Glutamatergic neuron (in vitro differentiated cells): Measurements from ENCODE around the gene GSG1L. TPM values are rescaled to one million over a fixed set of nuclear protein-coding genes. Genes with fewer than 3 reads are reported as not detected.
"Not testable (repeated sequence)": the region's sequence is repeated elsewhere in the genome, so short reads cannot be mapped to it uniquely, and the experiment has no call there.

Experiments
- DNase-seq: peaks from one replicate; pipeline ENCODE4 v3.0.0; 2022
- H3K27ac Mint-ChIP-seq: one replicate; pipeline ENCODE4 v1.8.0; 2020; ENCODE audit warnings: mild to moderate bottlenecking, mixed read lengths, inconsistent platforms; ENCODE audit not compliant: unreplicated experiment
- H3K27me3 Mint-ChIP-seq: one replicate; pipeline ENCODE4 v1.8.0; 2020; ENCODE audit warnings: mild to moderate bottlenecking, moderate library complexity, mixed read lengths, inconsistent platforms; ENCODE audit not compliant: unreplicated experiment
- H3K36me3 Mint-ChIP-seq: one replicate; pipeline ENCODE4 v1.8.0; 2020; ENCODE audit warnings: mild to moderate bottlenecking, mixed read lengths, inconsistent platforms; ENCODE audit not compliant: unreplicated experiment
- H3K4me1 Mint-ChIP-seq: one replicate; pipeline ENCODE4 v1.8.0; 2020; ENCODE audit warnings: mild to moderate bottlenecking, low read depth, mixed read lengths, inconsistent platforms; ENCODE audit not compliant: unreplicated experiment
- H3K4me3 Mint-ChIP-seq: one replicate; pipeline ENCODE4 v1.8.0; 2020; ENCODE audit warnings: mild to moderate bottlenecking, mixed read lengths, inconsistent platforms; ENCODE audit not compliant: unreplicated experiment
- H3K9me3 Mint-ChIP-seq: one replicate; pipeline ENCODE4 v1.8.0; 2020; ENCODE audit warnings: mild to moderate bottlenecking, moderate library complexity, mixed read lengths, inconsistent platforms; ENCODE audit not compliant: unreplicated experiment
- total RNA-seq: library from RNA; stranded (reverse); fragmentation: NEBNext Ultra II Directional; extraction: Animal tissue kit (Norgen Biotek cat#: 25700); gene quantifications from one replicate; pipeline ENCODE4 v1.2.1, GENCODE V29; 2021; ENCODE audit not compliant: unreplicated experiment
- TF ChIP-seq, protein P1 (sequence below): fragments of 200-600 bp; sonication (generic); IDR thresholded peaks from one replicate; pipeline ENCODE4 v1.5.0; 2021; ENCODE audit not compliant: partially characterized antibody, unreplicated experiment

GSG1L gene
- total RNA-seq, 1 donor from 2014 or later = 0.91 TPM

DNA sequence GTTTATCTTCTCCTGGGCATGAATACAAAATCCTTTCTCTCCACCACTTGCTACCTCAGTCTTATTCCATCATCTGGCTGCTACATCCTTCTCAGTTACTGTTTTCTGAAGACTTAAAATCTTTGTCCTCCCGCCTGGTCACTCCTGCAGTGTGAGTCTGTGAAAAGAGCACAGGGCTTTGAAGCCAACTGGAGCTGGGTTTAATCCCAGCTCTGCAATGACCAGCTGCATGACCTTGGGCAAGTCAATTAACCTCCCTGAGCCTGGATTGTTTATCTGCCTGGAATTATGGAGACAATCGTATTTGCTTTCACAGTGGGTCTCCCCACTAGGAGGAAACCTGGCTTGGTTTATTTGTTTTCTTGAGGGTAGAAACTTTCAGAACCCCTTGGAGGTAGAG, 183.2 kb downstream of the GSG1L start:
- no peak for DNase-seq
- TF ChIP-seq, protein P1, sequence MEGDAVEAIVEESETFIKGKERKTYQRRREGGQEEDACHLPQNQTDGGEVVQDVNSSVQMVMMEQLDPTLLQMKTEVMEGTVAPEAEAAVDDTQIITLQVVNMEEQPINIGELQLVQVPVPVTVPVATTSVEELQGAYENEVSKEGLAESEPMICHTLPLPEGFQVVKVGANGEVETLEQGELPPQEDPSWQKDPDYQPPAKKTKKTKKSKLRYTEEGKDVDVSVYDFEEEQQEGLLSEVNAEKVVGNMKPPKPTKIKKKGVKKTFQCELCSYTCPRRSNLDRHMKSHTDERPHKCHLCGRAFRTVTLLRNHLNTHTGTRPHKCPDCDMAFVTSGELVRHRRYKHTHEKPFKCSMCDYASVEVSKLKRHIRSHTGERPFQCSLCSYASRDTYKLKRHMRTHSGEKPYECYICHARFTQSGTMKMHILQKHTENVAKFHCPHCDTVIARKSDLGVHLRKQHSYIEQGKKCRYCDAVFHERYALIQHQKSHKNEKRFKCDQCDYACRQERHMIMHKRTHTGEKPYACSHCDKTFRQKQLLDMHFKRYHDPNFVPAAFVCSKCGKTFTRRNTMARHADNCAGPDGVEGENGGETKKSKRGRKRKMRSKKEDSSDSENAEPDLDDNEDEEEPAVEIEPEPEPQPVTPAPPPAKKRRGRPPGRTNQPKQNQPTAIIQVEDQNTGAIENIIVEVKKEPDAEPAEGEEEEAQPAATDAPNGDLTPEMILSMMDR = no peak
- peaks cover 3% of the 10 kb centered on the region for H3K4me1 Mint-ChIP-seq
- peaks cover 4% of the 10 kb centered on the region for H3K27me3 Mint-ChIP-seq
- H3K9me3 Mint-ChIP-seq = peaks cover 4% of the 10 kb centered on the region
- H3K27ac Mint-ChIP-seq = no peak overlapping the region
- no peak overlapping the region for H3K4me3 Mint-ChIP-seq
- peaks cover 13% of the 10 kb centered on the region for H3K36me3 Mint-ChIP-seq

DNA sequence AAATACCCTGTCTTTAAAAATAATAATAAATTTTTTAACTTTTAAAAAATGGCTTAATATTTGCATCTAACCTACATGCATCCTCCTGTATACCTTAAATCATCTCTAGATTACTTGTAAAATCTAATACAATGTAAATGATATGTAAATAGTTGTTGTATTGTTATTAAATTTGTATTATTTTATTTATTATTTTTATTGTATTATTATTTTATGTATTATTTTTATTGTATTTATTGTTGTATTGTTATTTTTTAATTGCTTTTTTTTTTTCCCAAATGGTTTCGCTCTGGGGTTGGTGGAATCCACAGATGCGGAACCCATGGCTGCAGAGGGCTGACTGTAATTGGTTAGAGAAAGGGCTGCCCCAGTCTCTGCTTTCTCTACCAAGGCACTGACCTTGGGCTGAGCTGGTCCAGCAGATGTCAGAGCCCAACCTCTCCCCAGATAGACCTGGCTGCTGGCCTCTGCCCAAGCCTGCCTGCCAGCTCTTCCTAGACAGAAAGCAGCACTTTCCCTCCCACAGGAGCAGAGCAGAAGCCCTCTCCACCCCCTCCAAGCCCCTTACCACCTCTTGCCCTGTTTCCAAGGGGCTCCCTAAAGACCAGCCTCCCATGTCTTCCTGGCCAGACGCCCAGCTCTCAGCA, 183.8 kb downstream of the GSG1L start:
- Mint-ChIP-seq H3K27ac (no peak overlapping the region), H3K4me1 (peaks cover 3% of the 10 kb centered on the region), H3K27me3 (peaks cover 4% of the 10 kb centered on the region), H3K36me3 (peaks cover 19% of the 10 kb centered on the region), H3K4me3 (no peak overlapping the region), H3K9me3 (peaks cover 4% of the 10 kb centered on the region)
- no peak for DNase-seq
- TF ChIP-seq, protein P1 = no peak

DNA sequence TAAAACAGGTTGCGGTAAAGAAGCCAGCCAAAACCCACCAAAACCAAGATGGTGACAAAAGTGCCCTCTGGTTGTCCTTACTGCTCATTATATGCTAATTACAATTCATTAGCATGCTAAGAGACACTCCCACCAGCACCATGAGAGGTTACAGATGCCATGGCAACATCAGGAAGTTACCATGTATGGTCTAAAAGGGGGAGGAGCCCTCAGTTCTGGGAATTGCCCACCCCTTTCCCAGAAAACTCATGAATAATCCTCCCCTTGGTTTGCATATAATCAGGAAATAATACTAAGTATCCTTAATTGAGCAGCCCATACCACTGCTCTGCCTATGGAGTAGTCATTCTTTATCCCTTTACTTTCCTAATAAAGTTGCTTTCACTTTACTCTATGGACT, 190.9 kb downstream of the GSG1L start:
- not testable (repeated sequence) for H3K9me3 Mint-ChIP-seq, H3K4me3 Mint-ChIP-seq
- H3K36me3 Mint-ChIP-seq = peaks cover 24% of the 10 kb centered on the region

DNA sequence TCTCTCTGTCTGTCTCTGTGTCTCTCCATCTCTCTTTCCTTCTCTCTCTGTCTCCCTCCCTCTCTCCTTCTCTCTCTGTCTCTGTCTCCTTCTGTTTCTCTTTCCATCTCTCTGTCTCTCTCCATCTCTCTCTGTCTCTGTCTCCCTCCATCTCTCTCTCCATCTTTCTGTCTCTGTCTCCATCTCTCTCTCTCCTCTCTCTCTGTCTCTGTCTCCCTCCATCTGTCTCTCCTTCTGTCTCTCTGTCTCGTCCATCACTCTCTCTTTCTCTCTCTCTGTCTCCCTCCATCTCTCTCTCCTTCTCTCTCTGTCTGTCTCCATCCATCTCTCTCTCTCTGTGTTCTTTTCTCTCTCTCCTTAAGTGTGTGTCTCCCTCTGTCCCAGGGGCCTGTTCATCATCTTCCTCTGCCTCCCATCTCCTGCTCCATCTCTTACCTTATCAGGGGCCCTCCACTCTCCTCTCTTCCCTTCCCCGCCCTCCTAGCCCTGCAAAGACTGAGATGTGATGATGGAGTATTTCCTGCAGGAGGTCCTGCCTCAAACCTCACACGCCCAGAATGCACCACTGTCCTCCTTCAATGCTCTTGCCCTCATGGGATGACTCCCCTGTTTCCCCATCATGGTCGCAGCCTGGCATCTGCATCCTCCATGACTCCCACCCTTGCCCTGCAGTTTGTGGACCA, 193.3 kb downstream of the GSG1L start:
- peaks cover 4% of the 10 kb centered on the region for H3K9me3 Mint-ChIP-seq
- H3K4me3 Mint-ChIP-seq = no peak overlapping the region
- no peaks in the 10 kb centered on the region for H3K4me1 Mint-ChIP-seq
- no peak overlapping the region for H3K27ac Mint-ChIP-seq
- peaks cover 4% of the 10 kb centered on the region for H3K27me3 Mint-ChIP-seq
- TF ChIP-seq, protein P1 = no peak
- H3K36me3 Mint-ChIP-seq = peaks cover 15% of the 10 kb centered on the region
- no peak for DNase-seq

More for the DNA sequence above, 190.9 kb downstream of the GSG1L start:
- not testable (repeated sequence) for H3K27me3 Mint-ChIP-seq, DNase-seq, H3K27ac Mint-ChIP-seq, H3K4me1 Mint-ChIP-seq

DNA sequence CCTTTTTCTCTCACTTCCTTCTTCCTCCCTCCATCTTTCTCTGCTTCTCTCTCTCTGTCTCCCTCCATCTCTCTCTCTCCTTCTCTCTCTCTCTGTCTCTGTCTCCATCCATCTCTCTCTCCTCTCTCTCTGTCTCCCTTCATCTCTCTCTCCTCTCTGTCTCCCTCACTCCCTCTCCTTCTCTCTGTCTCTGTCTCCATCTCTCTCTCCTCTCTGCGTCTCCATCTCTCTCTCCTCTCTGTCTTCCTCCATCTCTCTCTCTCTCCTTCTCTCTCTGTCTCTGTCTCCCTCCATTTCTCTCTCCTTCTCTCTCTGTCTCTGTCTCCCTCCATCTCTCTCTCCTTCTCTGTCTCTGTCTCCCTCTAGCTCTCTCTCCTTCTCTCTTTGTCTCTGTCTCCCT, 194.1 kb downstream of the GSG1L start:
- H3K4me3 Mint-ChIP-seq = no peak overlapping the region
- TF ChIP-seq, protein P1 = no peak
- no peak for DNase-seq
- peaks cover 8% of the 10 kb centered on the region for H3K36me3 Mint-ChIP-seq
- peaks cover 5% of the 10 kb centered on the region for H3K9me3 Mint-ChIP-seq
- H3K27ac Mint-ChIP-seq = no peak overlapping the region
- peaks cover 4% of the 10 kb centered on the region for H3K27me3 Mint-ChIP-seq
- H3K4me1 Mint-ChIP-seq = no peaks in the 10 kb centered on the region
